Fibroblast of mammary gland (primary cell): Measurements from ENCODE around the gene ERP27.

ENCODE experiments used
- DNase-seq: peaks from one replicate; pipeline ENCODE4 v3.0.0-alpha.2; 2010; ENCODE audit warnings: low read depth
- H3K4me3 ChIP-seq: 2 replicates; pipeline ENCODE4 v1.5.1; 2011; ENCODE audit warnings: low read depth, mild to moderate bottlenecking, low read length, moderate library complexity; ENCODE audit not compliant: control insufficient read depth
- TF ChIP-seq, protein P1 (sequence below): conservative IDR thresholded peaks from 2 replicates; pipeline ENCODE4 v1.5.1; 2011; ENCODE audit warnings: low read depth, low read length, inconsistent platforms; ENCODE audit not compliant: control insufficient read depth, insufficient read depth

The ERP27 gene

DNA sequence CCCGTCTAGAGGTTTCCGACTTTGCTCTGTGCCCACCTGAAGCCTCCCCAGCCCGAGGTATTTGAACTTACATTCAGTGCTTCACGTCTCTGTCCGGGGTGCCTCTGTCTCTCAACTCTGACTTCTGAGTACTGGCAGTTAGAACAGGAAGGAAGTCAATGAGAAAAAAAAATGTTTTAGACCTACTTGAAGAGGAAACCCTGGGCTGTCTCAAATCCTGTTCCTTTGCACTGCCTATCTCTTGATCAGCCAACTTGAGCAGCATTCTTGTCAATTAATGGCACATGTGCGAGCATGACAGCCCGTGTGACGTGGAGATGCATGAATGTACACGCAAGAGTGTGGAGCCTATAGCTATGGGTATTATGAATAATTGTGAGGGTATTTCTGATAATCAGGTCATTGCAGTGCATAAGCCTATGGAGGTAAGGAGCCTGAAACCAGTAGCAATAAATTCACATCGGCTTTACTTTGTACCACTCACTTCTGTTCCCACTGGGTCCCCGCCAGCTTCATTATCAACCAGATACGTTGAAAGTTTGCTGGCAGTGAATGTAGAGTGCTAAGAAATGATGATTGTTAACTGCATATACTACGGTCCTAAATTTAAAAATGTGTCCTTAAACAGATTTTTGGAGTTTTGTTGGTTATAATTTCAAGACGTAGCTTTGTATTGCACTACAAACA, 23.3 kb upstream of the ERP27 start, which contains the start of gene ARHGDIB:
Gene ARHGDIB, minus strand, starts transcription at position 136 of the 687 bp plus-strand sequence. CDS start 10,889 bp downstream, outside the sequence.
- H3K4me3 ChIP-seq = peak within 1 kb of the TSS; percentile 4

GRCh38 chr12:14960548-14961465, 22.5 kb upstream of the ERP27 start:
- DNase-seq = peak; percentile 11
- TF ChIP-seq, protein P1, sequence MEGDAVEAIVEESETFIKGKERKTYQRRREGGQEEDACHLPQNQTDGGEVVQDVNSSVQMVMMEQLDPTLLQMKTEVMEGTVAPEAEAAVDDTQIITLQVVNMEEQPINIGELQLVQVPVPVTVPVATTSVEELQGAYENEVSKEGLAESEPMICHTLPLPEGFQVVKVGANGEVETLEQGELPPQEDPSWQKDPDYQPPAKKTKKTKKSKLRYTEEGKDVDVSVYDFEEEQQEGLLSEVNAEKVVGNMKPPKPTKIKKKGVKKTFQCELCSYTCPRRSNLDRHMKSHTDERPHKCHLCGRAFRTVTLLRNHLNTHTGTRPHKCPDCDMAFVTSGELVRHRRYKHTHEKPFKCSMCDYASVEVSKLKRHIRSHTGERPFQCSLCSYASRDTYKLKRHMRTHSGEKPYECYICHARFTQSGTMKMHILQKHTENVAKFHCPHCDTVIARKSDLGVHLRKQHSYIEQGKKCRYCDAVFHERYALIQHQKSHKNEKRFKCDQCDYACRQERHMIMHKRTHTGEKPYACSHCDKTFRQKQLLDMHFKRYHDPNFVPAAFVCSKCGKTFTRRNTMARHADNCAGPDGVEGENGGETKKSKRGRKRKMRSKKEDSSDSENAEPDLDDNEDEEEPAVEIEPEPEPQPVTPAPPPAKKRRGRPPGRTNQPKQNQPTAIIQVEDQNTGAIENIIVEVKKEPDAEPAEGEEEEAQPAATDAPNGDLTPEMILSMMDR = no peak
- H3K4me3 ChIP-seq = peak overlapping the region; percentile 4

More for the DNA sequence above, 23.3 kb upstream of the ERP27 start, which contains the start of gene ARHGDIB:
- no peak for DNase-seq
- TF ChIP-seq, protein P1 = no peak

- TF ChIP-seq, protein P1 = no peak
- no peak overlapping the region for H3K4me3 ChIP-seq
- DNase-seq = no peak
Measured at GRCh38 chr12:14959916-14960496, 21.7 kb upstream of the ERP27 start.

DNA sequence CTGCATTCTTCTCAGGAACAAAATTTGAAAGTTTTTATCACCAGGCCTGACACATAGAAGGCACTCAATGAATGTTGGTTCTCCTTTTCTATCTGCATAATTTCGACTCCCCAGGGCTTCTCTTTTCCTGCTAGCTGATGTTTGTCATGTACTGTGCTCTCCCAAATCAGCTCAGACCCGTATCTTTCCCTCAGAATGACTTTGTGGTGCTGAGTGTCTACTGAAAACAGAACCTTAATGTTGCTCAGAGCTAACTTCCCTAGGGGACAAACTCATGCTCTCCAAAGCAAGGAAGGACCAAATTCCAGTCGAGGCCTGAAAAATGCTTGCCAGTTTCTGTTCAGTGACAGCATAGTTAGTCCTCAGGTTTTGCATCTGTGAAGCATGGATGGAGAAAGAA, 21.1 kb upstream of the ERP27 start:
- TF ChIP-seq, protein P1 = no peak
- H3K4me3 ChIP-seq = no peak overlapping the region
- no peak for DNase-seq

- TF ChIP-seq, protein P1 = no peak
- DNase-seq = no peak
- H3K4me3 ChIP-seq = no peak overlapping the region
Measured at GRCh38 chr12:14959126-14959440, 20.7 kb upstream of the ERP27 start.

GRCh38 chr12:14958361-14959125, 20.2 kb upstream of the ERP27 start:
- TF ChIP-seq, protein P1 = no peak
- no peak overlapping the region for H3K4me3 ChIP-seq
- no peak for DNase-seq
